SJCRH30 (cell line): ENCODE results near the gene RSRC1. TPM values are rescaled to one million over a fixed set of nuclear protein-coding genes. Genes with fewer than 3 reads are reported as not detected.

Experiments used
- DNase-seq, 2 experiments: peaks; one replicate each; pipeline ENCODE4 v3.0.0-alpha.2; 2015 to 2020
- H3K27ac ChIP-seq: fragments of 250-450 bp; sonication (Bioruptor Pico); 2 replicates; pipeline ENCODE4 v1.5.1; 2020; ENCODE audit warnings: mild to moderate bottlenecking, moderate library complexity
- H3K27me3 ChIP-seq: fragments of 250-450 bp; sonication (Bioruptor Pico); 2 replicates; pipeline ENCODE4 v1.5.1; 2020; ENCODE audit warnings: mild to moderate bottlenecking, moderate library complexity
- H3K36me3 ChIP-seq: fragments of 250-450 bp; sonication (Bioruptor Pico); 2 replicates; pipeline ENCODE4 v1.5.1; 2020; ENCODE audit warnings: mild to moderate bottlenecking, moderate library complexity
- H3K4me1 ChIP-seq: fragments of 250-450 bp; sonication (Bioruptor Pico); 2 replicates; pipeline ENCODE4 v1.5.1; 2020; ENCODE audit warnings: mild to moderate bottlenecking, moderate library complexity
- H3K4me3 ChIP-seq: fragments of 250-450 bp; sonication (Bioruptor Pico); 2 replicates; pipeline ENCODE4 v1.5.1; 2020; ENCODE audit warnings: mild to moderate bottlenecking, moderate library complexity
- H3K9me3 ChIP-seq: fragments of 250-450 bp; sonication (Bioruptor Pico); replicated peaks from 2 replicates; pipeline ENCODE4 v1.5.1; 2020; ENCODE audit warnings: mild to moderate bottlenecking, moderate library complexity
- total RNA-seq: library from RNA; depleted of rRNA; stranded (reverse); fragments of >200 nt; shearing (Covaris generic); gene quantifications from 2 replicates; pipeline ENCODE4 v1.2.3, GENCODE V29; 2014

Gene RSRC1
- total RNA-seq, 1 experiment from 2014 or later: 57.2 TPM

DNA sequence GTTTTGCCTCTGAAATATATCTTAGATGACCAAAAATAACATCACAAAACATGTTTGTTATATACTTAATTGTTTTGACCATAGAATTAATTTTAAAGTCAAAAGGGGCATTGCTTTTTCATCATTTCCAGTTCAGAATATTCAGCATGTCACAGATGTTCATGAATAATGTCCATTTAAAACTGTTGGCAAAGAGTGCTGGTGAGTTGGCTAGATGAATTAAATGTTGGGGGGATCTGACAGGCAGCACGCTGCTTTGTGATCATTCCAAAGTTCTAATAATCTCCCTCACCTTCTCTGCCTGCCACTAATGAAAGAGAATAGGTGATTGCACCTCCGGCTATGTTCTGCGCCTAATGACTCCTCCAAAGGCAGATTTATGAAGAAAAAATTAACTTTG, 321.9 kb downstream of the RSRC1 start:
- H3K4me3 ChIP-seq: no peak overlapping the region
- H3K4me1 ChIP-seq: peaks cover 7% of the 10 kb centered on the region; the same call in 1 of the 2 replicates
- no peaks in the 10 kb centered on the region for H3K27me3 ChIP-seq
- H3K36me3 ChIP-seq: no peaks in the 10 kb centered on the region
- DNase-seq: no peak
- H3K27ac ChIP-seq: no peak overlapping the region
- no peaks in the 10 kb centered on the region for H3K9me3 ChIP-seq

DNA sequence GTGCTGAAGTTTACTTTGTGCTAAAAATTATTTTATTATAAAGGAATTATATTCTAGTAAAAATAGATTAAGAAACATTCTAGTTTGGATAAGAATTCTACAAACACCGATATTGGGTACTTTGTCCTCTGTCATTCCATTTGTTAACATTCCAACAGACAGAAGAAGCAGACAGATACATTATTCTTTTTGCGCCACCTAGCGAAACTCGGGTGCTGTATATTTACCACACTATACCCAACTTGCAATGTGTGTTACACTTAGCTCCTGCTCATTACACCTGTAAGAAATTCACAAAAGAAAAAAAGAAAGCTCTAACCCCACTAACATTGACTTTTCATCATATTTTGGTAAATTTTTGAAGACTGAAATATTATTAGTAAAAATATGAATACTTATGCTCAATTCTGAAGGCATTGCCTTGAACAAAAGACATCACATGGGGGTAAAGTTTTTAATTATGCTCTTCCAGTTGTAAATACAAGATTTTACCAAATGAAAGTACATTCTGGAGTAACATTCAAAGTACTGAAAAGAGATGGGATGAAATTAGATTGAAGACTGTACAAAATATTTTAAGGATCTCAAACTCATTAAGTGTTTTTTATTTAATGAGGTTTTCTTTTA, 324.6 kb downstream of the RSRC1 start:
- peak; percentile 41 to 78 for DNase-seq
- no peaks in the 10 kb centered on the region for H3K36me3 ChIP-seq

DNA sequence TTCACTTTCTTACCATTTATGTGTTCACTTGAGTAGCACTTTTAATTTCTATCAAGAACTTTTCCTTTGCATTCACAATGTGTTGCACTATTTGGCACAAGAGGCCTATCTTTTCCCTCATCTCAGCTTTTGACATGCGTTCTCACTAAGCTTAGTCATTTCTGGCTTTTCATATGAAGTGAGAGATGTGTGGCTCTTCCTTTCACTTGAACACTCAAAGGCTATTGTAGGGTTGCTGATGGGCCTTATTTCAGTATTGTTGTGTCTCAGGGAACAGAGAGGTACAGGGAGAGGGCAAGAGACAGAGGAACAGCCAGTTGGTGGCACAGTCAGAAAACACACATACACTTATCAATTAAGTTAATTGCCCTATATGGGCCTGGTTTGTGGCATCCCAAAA, 333.7 kb downstream of the RSRC1 start:
- Histone ChIP-seq H3K4me3 (no peak overlapping the region), H3K36me3 (no peaks in the 10 kb centered on the region), H3K27me3 (no peaks in the 10 kb centered on the region), H3K9me3 (no peaks in the 10 kb centered on the region), H3K27ac (no peak overlapping the region), H3K4me1 (no peaks in the 10 kb centered on the region)
- no peak for DNase-seq

More for the DNA sequence above, 324.6 kb downstream of the RSRC1 start:
- H3K4me3 ChIP-seq: no peak overlapping the region
- no peak overlapping the region for H3K27ac ChIP-seq
- peaks cover 7% of the 10 kb centered on the region; the same call in 1 of the 2 replicates for H3K4me1 ChIP-seq
- H3K27me3 ChIP-seq: no peaks in the 10 kb centered on the region
- no peaks in the 10 kb centered on the region for H3K9me3 ChIP-seq

DNA sequence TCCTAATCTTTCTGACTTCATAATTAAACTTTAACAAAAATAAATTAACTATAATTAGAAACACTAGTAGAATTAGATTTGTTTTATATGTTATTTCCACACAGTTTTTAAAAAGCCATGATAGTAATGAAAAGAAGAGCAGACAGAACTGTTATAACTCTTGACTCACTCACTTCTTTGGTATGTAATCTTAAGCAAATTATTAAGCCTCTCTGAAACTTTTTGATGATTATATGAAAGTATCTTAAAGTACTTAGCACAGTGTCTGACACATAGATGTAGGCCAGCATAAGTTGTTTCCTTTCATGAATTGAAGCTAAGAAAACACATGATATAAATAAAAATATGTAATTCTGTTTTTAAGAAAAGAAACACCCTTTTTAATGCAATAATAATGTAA, 337.5 kb downstream of the RSRC1 start:
- Histone ChIP-seq H3K4me1 (no peaks in the 10 kb centered on the region), H3K36me3 (no peaks in the 10 kb centered on the region), H3K27ac (no peak overlapping the region), H3K27me3 (no peaks in the 10 kb centered on the region), H3K4me3 (no peak overlapping the region), H3K9me3 (no peaks in the 10 kb centered on the region)
- DNase-seq: no peak

DNA sequence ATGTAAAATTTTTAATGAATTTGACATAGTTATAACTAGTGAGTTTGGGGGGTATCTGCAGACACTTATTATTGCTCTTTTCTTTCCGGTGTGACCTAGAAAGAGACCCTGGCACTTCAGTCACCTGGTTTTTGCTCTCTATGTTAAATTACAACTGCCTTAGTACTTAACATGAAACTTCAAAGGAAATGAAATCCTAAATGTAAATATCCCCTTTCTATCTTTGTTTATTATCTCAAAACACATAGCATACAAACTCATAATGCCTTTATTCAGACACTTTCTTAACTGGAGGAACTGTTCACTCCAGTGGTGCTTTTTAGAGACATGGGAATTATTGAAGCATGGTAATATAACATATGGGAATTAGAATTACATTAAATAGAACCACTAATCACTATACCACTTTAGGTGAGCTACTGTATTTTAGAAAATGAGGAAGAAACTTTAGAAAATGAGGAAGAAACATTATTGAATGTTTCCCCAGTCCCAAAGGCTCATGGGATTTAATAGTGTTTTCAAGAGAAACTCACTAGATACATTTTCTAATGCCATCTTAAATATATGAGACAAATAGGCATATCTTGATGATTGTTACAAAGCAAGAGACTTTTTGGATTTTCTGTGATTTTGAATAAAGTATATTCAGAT, 341.6 kb downstream of the RSRC1 start:
- H3K27ac ChIP-seq: no peak overlapping the region
- no peak for DNase-seq
- no peaks in the 10 kb centered on the region for H3K27me3 ChIP-seq
- H3K4me1 ChIP-seq: 0 out of 2 replicates have a peak, but pooled peaks cover 6% of the 10 kb centered on the region
- H3K4me3 ChIP-seq: no peak overlapping the region
- H3K36me3 ChIP-seq: no peaks in the 10 kb centered on the region
- no peaks in the 10 kb centered on the region for H3K9me3 ChIP-seq

DNA sequence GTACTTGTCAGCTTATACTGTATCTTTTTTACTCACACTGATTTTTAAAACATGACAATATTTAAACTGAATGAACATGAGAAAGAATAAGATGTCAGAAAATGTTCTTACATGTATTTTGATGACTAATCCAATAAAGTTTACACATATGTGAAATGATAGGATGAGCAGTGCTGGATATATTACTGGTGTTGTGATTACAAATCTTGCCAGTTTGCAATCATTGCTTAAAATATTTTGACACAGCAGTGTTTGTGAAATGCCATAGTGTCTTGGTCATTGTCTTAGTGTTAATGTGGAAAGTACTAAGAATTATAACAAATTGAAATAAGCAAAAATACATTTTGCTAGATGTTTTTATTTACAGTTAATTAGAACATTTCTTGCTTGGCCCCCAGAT, 342.4 kb downstream of the RSRC1 start:
- no peak for DNase-seq
- no peak overlapping the region for H3K4me3 ChIP-seq
- H3K27ac ChIP-seq: no peak overlapping the region
- no peaks in the 10 kb centered on the region for H3K36me3 ChIP-seq
- no peaks in the 10 kb centered on the region for H3K27me3 ChIP-seq
- H3K4me1 ChIP-seq: 0 out of 2 replicates have a peak, but pooled peaks cover 6% of the 10 kb centered on the region
- H3K9me3 ChIP-seq: no peaks in the 10 kb centered on the region

DNA sequence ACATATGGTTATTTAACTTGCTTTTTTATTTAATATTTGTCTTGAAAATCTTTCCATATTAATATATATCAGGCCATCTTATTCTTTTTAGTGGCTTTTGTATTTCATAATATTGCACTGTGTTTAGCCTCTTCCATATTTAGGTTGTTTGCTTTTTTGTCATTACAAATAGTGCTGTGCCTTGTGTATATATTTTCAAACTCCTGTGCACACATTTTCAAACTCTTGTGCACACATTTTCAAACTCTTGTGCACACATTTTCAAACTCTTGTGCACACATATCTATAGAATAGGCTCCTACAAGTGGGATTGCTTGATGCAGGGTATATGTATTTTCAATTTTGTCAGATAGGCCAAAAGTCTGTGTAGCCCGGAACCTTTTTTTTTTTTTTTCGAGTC, 343.1 kb downstream of the RSRC1 start:
- no peaks in the 10 kb centered on the region for H3K27me3 ChIP-seq
- no peak overlapping the region for H3K27ac ChIP-seq
- H3K4me1 ChIP-seq: 0 out of 2 replicates have a peak, but pooled peaks cover 6% of the 10 kb centered on the region
- H3K36me3 ChIP-seq: no peaks in the 10 kb centered on the region
- no peak for DNase-seq
- no peaks in the 10 kb centered on the region for H3K9me3 ChIP-seq
- H3K4me3 ChIP-seq: no peak overlapping the region

DNA sequence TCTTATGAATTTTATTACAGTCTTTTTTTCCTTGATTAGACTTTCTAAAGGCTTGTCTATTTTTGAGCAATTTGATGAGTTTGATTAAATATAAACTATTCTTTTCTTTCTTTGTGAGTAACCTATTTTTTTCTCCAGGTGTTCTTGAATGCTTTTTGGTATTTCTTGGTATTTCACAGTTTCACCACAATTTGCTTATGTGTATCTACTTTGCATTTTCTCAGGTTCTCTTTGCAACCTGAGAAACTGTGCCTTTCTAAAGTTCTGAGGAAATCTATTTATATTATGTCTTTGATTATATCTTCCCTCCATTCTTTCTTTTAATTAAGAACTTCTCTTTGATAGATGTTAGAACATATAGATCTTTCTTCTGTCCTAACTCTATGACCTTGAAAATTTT, 344.0 kb downstream of the RSRC1 start:
- H3K4me1 ChIP-seq: 0 out of 2 replicates have a peak, but pooled peaks cover 6% of the 10 kb centered on the region
- H3K27me3 ChIP-seq: no peaks in the 10 kb centered on the region
- H3K4me3 ChIP-seq: no peak overlapping the region
- H3K36me3 ChIP-seq: no peaks in the 10 kb centered on the region
- no peak for DNase-seq
- no peak overlapping the region for H3K27ac ChIP-seq
- H3K9me3 ChIP-seq: no peaks in the 10 kb centered on the region

DNA sequence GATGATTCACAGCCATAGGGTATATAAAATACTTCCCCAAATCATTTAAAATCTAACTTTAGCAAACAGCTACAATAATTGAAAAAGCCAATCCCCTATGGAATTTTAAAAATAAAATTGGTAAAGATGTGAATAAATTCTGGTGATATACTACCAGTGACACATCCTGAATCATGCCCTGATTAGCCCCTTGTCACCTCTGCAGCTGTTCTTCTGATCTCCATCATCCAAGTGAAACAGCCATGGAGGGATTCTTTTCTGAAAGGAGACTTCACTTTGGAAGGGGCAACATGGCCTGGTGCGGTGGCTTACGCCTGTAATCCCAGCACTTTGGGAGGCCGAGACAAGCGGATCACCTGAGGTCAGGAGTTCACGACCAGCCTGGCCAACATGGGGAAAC, 345.5 kb downstream of the RSRC1 start:
- no peaks in the 10 kb centered on the region for H3K27me3 ChIP-seq
- H3K27ac ChIP-seq: no peak overlapping the region
- H3K36me3 ChIP-seq: no peaks in the 10 kb centered on the region
- H3K9me3 ChIP-seq: no peaks in the 10 kb centered on the region
- no peak overlapping the region for H3K4me3 ChIP-seq
- H3K4me1 ChIP-seq: 0 out of 2 replicates have a peak, but pooled peaks cover 6% of the 10 kb centered on the region
- DNase-seq: no peak

DNA sequence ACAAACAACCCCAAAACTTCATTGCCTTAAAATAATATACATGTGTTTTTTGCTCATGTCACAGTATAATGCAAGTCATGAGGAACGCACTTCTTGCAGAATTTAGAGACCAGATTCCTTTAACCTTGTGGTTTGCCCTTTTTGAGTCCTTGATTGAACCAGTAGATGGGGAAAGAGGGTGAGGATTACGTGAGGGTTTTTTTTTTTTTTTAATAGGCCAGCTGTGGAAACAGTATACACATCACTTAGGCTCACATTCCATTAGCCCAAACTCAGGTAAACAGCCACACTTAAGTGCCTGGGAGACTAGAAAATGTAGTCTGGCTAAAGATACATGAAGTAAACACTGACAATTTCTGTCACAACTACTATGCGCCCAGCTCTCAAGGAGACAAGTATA, 346.2 kb downstream of the RSRC1 start:
- Histone ChIP-seq H3K4me3 (no peak overlapping the region), H3K4me1 (0 out of 2 replicates have a peak, but pooled peaks cover 6% of the 10 kb centered on the region), H3K27me3 (no peaks in the 10 kb centered on the region), H3K36me3 (no peaks in the 10 kb centered on the region), H3K27ac (no peak overlapping the region), H3K9me3 (no peaks in the 10 kb centered on the region)
- peak in 1 of 2 experiments; percentile 45 for DNase-seq

DNA sequence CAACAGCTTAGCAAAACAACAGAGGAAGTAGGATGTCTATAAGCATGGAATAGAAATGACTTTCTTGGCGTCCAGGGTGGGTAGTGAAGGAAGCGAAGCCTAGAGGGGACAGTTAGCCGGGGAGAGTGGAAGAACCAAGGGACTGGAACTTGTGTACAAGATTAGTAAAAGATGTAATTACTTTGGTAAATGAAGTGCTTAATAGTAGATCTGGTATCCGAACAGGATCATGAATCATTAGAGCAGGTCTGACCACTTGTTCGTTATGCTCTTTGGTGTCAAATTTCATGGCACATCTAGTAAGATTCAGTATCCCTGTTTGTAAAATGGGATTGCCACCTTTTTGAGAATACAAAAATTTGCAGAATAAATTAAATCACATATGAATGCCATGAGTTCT, 348.6 kb downstream of the RSRC1 start:
- Histone ChIP-seq H3K27me3 (no peaks in the 10 kb centered on the region), H3K9me3 (no peaks in the 10 kb centered on the region), H3K4me3 (no peak overlapping the region), H3K4me1 (0 out of 2 replicates have a peak, but pooled peaks cover 6% of the 10 kb centered on the region), H3K27ac (no peak overlapping the region), H3K36me3 (no peaks in the 10 kb centered on the region)
- DNase-seq: no peak

DNA sequence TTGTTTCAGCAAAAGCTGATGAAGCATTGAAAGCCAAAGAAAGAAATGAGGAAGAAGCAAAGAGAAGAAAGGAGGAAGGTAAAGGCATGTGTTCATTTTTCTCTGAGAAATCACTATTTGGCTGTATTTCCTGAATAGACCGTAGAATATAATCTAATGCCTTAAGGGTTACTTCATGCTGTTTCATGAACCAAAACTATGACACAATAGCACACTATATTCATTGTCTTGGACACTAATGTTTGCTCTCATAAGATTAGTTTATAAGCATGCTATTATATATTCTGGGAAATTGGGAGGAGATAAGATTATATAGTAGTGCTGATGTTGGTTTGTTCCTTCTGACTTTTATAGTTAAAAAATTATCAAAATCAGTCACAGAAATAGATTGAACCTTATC, 351.0 kb downstream of the RSRC1 start:
- no peak for DNase-seq

DNA sequence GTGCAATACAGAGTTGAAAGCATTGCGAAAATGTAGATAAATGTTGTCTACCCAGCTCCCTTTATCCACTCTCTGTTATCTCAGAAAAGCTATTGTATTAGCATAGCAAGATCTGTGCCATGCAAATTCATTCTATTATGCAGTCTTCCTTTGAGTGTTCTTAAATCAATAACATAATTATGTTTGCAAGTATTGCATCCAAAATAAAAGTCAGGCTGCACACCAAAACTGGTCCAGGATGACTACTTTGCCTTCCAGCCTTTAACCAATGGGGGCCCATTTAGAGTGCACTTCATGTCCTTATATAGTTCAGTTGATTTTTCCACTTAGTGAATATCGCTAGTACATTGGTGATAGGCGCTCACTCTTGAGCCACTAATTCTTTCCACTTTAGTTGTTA, 353.7 kb downstream of the RSRC1 start:
- H3K27ac ChIP-seq: no peak overlapping the region
- DNase-seq: no peak

More for the DNA sequence above, 351.0 kb downstream of the RSRC1 start:
- Histone ChIP-seq H3K36me3 (no peaks in the 10 kb centered on the region), H3K27ac (no peak overlapping the region), H3K9me3 (no peaks in the 10 kb centered on the region), H3K4me1 (0 out of 2 replicates have a peak, but pooled peaks cover 3% of the 10 kb centered on the region), H3K4me3 (no peak overlapping the region), H3K27me3 (no peaks in the 10 kb centered on the region)

DNA sequence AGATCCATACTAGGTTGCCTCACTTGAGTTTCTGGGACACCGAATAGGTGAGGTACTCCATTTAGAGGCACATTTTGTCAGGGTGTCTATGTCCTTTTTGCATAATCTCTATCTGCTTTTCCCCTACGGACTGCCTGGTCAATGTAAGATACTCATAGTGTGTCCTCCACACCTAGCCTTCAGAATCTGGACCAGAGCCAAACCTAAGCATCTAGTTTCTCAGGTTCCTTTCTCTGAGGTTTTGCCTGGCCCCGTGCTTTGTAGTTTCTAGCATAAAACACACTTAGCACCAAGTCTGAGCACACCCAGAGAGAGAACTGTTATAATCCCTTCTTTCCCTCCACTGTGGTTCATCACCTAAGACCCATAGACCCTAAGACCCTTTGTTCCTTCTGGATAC, 355.2 kb downstream of the RSRC1 start:
- Histone ChIP-seq H3K9me3 (no peaks in the 10 kb centered on the region), H3K4me1 (no peaks in the 10 kb centered on the region), H3K36me3 (no peaks in the 10 kb centered on the region), H3K27ac (no peak overlapping the region), H3K27me3 (no peaks in the 10 kb centered on the region), H3K4me3 (no peak overlapping the region)
- DNase-seq: no peak

More for the DNA sequence above, 353.7 kb downstream of the RSRC1 start:
- H3K9me3 ChIP-seq: no peaks in the 10 kb centered on the region
- no peak overlapping the region for H3K4me3 ChIP-seq
- H3K36me3 ChIP-seq: no peaks in the 10 kb centered on the region
- no peaks in the 10 kb centered on the region for H3K4me1 ChIP-seq
- H3K27me3 ChIP-seq: no peaks in the 10 kb centered on the region

DNA sequence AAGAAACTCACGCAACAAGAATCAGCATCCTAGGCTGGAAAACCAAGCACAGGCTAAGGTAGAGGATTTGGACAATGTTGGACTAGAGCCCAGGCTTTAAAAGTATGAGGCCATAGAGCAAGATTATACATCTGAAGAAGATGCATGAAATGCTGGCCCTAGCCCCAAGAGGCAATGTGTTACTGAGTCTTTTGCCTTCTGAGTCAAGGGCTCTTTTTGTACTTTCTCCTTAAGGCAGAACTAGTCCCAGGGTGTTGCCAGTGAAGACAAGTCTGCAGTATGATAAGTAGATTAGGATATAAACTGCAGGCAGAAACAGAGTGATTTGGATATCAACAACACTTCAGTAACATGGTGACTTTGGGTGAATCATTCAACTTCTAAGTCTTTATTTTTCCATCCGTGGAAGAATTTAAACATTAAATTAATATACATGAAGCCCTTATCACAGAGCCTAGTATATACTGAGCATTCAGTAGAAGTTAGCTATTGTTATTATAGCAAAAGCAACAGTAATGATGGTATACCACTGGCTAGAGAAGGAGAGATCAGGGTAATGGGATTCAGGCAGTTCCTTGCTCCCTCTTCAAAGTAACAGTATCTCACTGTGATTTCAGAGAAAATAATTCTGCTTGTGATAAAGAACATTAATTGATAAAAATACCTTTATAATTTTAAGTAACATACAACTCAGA, 361.2 kb downstream of the RSRC1 start:
- H3K9me3 ChIP-seq: no peaks in the 10 kb centered on the region
- H3K36me3 ChIP-seq: no peaks in the 10 kb centered on the region
- no peak overlapping the region for H3K4me3 ChIP-seq
- DNase-seq: no peak
- no peaks in the 10 kb centered on the region for H3K4me1 ChIP-seq
- H3K27me3 ChIP-seq: no peaks in the 10 kb centered on the region
- H3K27ac ChIP-seq: no peak overlapping the region
